Jurkat, Clone E6-1 (cell line): ENCODE results near the gene SRPK2. TPM values are rescaled to one million over a fixed set of nuclear protein-coding genes. Genes with fewer than 3 reads are reported as not detected.
"Not testable (repeated sequence)": the region's sequence is repeated elsewhere in the genome, so short reads cannot be mapped to it uniquely, and the experiment has no call there.

ENCODE experiments used
- DNase-seq: peaks from one replicate; pipeline ENCODE4 v3.0.0-alpha.2; 2011; ENCODE audit warnings: low read depth, low spot score
- H3K4me3 ChIP-seq: 2 replicates; pipeline ENCODE4 v1.5.1; 2011; ENCODE audit warnings: mild to moderate bottlenecking, low read length, control low read depth, moderate library complexity
- polyA plus RNA-seq: library from polyadenylated mRNA; unstranded; fragments of >200 nt; gene quantifications from one replicate; pipeline ENCODE4 v1.2.1, GENCODE V29; 2012; ENCODE audit warnings: missing spikeins; ENCODE audit not compliant: insufficient read length, insufficient read depth

The SRPK2 gene
- 33.4 TPM for polyA plus RNA-seq

GRCh38 chr7:105388356-105389087 is at the start of gene SRPK2:
SRPK2 (minus strand) TSS chr7:105388921.
- peak; percentile 36 for DNase-seq
- peak within 1 kb of the TSS; percentile 72 for H3K4me3 ChIP-seq

DNA sequence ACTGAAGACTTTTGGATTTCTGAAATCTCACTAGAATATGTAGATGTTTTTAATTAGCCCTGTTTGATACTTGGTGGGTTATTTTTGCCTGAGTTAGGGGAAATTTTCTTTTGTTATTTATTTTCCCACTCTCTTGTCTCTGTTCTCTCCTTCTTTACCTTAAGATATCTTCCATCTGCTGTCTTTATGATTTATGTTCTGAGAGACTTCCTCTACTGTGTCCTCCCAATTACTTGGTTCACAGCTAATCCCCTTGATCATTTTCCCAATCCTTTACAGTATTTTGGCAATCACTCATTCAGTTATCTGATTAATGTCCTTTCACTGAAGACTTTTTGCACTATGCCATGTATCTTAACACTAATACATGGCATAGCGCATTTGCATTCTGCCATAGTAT is 49.5 kb upstream of the SRPK2 start:
- DNase-seq = no peak
- no peak overlapping the region for H3K4me3 ChIP-seq

GRCh38 chr7:105437356-105437755 is 48.6 kb upstream of the SRPK2 start:
- DNase-seq, H3K4me3 ChIP-seq: not testable (repeated sequence)

GRCh38 chr7:105429746-105430612 is 41.3 kb upstream of the SRPK2 start:
- H3K4me3 ChIP-seq = no peak overlapping the region
- peak; percentile 72 for DNase-seq

DNA sequence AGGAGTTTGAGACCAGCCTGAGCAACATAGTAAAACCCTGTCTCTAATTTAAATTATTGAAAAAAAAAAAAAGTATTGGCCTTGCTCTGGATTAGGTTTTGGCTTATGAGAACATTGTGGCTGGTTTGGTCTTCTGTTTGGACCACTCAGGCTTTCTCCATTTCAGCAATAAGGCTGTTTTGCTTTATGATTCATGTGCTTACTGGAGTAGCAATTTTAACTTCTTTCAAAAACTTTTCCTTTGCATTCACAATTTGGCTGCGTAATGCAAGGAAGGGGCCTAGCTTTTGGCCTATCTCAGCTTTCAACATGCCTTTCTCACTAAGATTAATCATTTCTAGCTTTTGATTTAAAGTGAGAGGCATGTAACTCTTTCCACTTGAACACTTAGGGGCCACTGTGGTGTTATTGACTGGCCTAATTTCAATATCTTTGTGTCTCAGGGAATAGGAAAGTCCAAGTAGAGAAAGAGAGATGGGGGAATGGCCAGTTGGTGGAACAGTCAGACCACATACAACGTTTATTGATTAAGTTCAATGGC is 38.0 kb upstream of the SRPK2 start:
- DNase-seq = no peak
- no peak overlapping the region for H3K4me3 ChIP-seq

DNA sequence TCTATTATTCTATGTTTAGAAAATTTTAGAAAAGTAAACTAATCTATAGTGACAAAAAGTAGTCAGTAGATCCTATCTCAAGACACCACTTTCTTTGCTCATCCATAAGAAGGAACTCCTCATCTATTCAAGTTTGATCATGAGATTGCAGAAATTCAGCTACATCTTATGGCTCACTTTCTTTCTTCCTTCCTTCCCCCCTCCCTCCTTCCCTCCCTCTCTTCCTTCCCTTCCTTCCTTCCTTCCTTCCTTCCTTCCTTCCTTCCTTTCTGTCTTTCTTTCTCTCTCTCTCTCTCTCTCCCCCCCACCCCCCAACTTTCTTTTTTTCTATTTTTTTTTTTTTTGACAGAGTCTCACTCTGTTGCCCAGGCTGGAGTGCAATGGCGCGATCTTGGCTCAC is 35.3 kb upstream of the SRPK2 start:
- H3K4me3 ChIP-seq = no peak overlapping the region

DNA sequence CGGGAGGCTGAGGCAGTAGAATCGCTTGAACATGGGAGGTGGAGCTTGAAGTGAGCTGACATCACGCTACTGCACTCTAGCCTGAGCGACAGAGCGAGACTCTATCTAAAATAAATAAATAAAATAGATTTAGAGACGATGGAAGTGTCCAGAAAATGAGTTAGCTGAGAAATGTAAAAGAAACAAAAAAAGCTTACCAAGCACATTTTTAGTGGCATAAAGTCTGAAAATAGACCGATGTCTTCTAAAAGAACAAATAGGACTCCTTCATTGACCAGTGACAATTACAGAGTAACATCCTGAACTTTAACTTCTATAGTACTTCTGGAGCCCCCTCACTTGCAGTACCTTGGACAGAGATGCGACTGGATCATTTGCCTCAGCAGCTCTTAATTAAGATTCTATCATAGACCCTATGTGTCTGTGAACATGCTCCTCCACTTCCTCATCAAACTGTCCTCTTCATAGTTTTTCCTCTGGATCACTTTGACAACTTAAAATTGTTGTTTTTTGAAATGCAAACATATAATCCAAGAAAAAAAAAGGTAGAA is 25.2 kb upstream of the SRPK2 start:
- H3K4me3 ChIP-seq = no peak overlapping the region
- DNase-seq = no peak

More for the DNA sequence above, 35.3 kb upstream of the SRPK2 start:
- DNase-seq = no peak

GRCh38 chr7:105410774-105411173 is 22.1 kb upstream of the SRPK2 start:
- not testable (repeated sequence) for H3K4me3 ChIP-seq, DNase-seq

DNA sequence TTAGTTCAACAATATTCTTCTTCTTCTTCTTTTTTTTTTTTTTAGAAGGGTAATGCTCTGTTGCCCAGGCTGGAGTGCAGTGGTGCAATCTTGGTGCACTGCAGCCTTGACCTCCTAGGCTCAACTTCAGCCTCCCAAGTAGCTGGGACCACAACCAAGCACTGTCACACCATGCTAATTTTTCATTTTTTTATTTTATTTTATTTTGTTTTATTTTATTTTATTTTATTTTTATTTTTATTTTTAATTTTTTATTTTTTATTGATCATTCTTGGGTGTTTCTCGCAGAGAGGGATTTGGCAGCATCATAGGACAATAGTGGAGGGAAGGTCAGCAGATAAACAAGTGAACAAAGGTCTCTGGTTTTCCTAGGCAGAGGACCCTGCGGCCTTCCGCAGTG is 21.1 kb upstream of the SRPK2 start:
- not testable (repeated sequence) for DNase-seq

GRCh38 chr7:105408791-105409410 is 20.2 kb upstream of the SRPK2 start:
- no peak for DNase-seq
- H3K4me3 ChIP-seq = no peak overlapping the region

More for the DNA sequence above, 21.1 kb upstream of the SRPK2 start:
- not testable (repeated sequence) for H3K4me3 ChIP-seq

DNA sequence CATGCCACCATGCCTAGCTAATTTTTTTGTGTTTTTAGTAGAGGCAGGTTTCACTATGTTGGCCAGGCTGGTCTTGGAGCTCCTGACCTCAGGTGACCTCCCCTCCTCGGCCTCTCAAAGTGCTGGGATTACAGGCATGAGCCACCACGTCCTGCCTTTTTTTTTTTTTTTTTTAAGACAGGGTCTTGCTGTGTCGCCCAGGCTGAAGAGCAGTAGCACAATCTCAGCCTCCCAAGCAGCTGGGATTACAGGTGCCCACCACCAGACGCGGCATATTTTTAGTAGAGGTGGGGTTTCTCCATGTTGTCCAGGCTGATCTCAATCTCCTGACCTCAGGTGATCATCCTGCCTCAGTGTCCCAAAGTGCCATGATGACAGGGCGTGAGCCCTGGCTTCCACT is 14.4 kb upstream of the SRPK2 start:
- DNase-seq = no peak
- no peak overlapping the region for H3K4me3 ChIP-seq

GRCh38 chr7:105402221-105403095 is 13.7 kb upstream of the SRPK2 start:
- DNase-seq = no peak
- no peak overlapping the region for H3K4me3 ChIP-seq

- no peak for DNase-seq
- H3K4me3 ChIP-seq = no peak overlapping the region
These were observed 10.5 kb upstream of the SRPK2 start for GRCh38 chr7:105399043-105399725.

- DNase-seq = no peak
- no peak overlapping the region for H3K4me3 ChIP-seq
These were observed 7.8 kb upstream of the SRPK2 start for GRCh38 chr7:105396566-105396965.

DNA sequence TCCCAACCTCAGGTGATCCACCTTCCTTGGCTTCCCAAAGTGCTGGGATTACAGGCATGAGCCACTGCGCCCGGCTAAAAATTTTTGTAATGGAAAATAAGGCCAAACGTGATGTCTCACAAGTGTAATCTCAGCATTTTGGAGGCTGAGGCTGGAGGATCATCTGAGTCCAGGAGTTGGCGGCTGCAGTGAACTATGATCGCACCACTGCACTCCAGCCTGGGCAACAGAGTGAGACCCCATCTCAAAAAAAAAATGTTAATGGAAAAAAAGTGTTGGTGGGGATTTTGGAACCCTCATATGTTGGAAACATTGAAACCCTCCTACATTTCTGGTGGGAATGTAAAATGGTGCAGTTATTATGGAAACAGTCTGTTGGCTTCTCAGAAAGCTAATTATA is 2.7 kb upstream of the SRPK2 start:
- H3K4me3 ChIP-seq = no peak overlapping the region
- no peak for DNase-seq

DNA sequence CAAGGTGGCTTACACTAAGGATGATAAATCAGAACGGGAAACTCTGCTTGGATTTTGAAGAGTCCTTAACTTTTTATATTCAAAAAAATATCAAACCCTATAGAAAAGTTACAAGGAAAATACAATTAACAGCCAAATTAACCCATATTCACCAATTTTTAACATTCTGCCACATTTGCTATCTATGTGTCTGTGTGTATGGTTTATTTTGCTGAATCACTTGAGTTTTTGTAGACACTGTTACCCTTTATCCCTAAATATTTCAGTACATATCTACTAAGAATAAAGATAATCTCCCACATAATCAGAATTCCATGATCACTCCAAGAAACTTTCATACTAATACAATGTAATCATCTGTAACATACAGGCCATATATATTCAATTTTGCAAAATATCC is 1.2 kb upstream of the SRPK2 start:
- DNase-seq = no peak
- no peak overlapping the region for H3K4me3 ChIP-seq

DNA sequence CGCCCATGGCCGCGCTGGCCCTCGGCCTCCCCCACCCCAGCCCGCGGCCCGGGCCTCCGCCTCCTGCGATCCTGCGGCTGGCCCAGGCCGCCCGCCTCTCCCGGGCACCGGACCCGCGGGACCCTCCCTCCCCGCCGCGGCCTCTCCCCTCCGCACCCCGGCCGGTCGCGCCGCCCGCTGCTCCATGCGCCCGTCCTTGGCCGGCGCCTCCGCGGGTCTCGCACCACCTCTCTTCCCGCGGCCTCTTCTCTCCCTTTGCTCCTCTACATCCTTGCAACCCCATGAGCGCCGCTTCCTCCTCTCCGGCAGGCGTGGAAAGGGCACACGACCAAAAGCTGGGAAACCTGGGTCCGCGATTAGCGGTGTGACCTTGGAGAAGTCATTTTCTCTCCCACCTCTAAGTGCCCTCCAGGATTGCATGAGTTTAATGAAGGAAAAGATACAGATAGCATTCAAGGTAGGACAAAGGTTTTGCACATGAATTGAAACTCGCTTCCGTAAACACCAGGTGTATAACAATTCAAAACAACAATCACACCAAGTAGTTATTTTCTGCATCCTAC is 448 bp upstream of the SRPK2 start:
- no peak for DNase-seq
- peak overlapping the region; percentile 48 for H3K4me3 ChIP-seq
